Fibroblast of pulmonary artery (primary cell): ENCODE results near the gene GCSH.
A peak's percentile ranks its signal among the peaks of the same experiment; 100 is the strongest.

ENCODE experiments used
- DNase-seq: peaks from one replicate; pipeline ENCODE4 v3.0.0-alpha.2; 2010; ENCODE audit warnings: low read depth
- H3K4me3 ChIP-seq: replicated peaks from 2 replicates; pipeline ENCODE4 v1.5.1; 2011; ENCODE audit warnings: low read depth, mild to moderate bottlenecking, control low read depth, low read length, moderate library complexity
- TF ChIP-seq, protein P1 (sequence below): IDR thresholded peaks from 2 replicates; pipeline ENCODE4 v1.5.1; 2011; ENCODE audit warnings: mild to moderate bottlenecking, control low read depth, low read length, inconsistent platforms; ENCODE audit errors: missing control alignments

GCSH gene

DNA sequence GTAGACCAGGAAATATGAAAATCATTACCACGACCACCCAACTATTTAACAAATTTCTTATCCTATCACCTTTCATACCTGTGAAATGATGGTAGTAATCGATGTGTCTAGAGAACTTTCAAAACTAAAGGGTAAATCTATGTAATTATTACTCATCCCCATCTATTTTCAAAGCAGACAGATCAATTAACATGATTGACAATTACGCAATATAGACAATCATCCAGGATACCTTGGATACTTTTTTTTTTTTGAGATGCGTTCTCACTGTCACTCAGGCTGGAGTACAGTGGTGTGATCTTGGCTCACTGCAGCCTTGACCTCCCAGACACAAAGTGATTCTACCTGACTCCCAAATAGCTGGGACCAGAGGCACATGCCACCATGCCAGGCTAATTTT, 15.2 kb downstream of the GCSH start:
- TF ChIP-seq, protein P1, sequence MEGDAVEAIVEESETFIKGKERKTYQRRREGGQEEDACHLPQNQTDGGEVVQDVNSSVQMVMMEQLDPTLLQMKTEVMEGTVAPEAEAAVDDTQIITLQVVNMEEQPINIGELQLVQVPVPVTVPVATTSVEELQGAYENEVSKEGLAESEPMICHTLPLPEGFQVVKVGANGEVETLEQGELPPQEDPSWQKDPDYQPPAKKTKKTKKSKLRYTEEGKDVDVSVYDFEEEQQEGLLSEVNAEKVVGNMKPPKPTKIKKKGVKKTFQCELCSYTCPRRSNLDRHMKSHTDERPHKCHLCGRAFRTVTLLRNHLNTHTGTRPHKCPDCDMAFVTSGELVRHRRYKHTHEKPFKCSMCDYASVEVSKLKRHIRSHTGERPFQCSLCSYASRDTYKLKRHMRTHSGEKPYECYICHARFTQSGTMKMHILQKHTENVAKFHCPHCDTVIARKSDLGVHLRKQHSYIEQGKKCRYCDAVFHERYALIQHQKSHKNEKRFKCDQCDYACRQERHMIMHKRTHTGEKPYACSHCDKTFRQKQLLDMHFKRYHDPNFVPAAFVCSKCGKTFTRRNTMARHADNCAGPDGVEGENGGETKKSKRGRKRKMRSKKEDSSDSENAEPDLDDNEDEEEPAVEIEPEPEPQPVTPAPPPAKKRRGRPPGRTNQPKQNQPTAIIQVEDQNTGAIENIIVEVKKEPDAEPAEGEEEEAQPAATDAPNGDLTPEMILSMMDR, result no peak
- no peak overlapping the region for H3K4me3 ChIP-seq
- no peak for DNase-seq

DNA sequence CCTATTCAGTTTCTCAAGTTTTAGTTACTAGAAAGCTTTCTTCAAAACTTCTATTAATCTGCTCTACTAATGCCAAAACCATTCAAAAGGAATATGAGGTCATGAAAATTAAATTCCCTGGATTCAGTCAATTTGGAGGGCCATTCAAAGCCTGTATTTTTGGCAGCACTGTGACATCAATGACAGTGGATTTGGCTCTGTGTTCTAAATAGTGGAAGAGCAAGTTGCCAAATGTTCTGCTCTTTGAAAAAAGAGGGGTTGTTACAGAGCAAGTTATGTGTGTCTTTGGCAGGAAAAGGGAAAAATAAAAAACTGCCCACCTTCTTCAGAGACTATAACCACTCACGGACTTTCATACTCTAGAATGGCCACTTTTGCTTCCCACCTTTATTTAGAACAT, 16.0 kb downstream of the GCSH start:
- DNase-seq, result no peak
- TF ChIP-seq, protein P1, result no peak

DNA sequence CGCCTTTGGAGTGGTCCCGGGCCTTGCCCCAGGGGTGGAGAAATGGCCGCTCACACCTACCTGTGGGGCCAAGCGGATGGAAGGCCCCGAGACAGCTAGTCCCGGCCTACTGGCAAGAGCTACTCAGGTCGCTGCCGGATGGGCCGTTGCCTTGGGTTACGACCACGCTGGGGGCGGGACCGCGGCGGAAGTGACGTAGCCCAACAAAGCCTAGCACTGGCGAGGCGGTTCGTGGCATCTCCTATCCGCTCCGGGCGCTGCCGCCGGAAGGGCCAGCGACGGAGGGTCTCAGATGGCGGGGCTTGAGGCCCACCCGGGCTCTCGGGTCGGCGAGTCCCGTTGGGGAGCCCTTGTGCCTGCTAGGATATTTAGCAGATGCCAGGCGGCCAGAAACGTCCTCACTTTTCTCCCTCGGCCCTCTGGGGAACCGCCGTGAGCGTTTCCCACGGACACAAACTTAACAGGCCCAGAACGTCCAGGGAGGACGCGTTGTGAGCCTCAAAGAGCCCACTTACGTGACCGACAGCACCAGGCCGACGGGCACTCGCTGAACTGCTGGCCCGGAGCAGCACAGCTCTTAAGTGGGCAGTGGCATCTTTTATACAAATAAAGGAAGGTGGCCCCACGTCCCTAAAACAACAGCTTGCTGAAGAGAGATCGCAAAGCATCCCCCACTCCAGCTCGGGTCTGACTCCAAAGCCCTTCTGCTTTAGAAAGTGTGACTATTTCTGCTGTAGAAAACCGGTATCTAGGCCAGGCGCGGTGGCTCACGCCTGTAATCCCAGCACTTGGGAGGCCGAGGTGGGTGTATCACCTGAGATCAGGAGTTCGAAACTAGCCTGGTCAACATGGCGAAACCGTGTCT, 18.9 kb downstream of the GCSH start, which contains the start of gene C16orf46:
TSS of gene C16orf46 (minus strand) at position 163 of the 865 bp plus-strand sequence. CDS start 13,283 bp downstream, outside the sequence.
- peak; percentile 96 for DNase-seq
- TF ChIP-seq, protein P1, result no peak
- H3K4me3 ChIP-seq, result peak within 1 kb of the TSS; percentile 80

More for the DNA sequence above, 16.0 kb downstream of the GCSH start:
- no peak overlapping the region for H3K4me3 ChIP-seq

DNA sequence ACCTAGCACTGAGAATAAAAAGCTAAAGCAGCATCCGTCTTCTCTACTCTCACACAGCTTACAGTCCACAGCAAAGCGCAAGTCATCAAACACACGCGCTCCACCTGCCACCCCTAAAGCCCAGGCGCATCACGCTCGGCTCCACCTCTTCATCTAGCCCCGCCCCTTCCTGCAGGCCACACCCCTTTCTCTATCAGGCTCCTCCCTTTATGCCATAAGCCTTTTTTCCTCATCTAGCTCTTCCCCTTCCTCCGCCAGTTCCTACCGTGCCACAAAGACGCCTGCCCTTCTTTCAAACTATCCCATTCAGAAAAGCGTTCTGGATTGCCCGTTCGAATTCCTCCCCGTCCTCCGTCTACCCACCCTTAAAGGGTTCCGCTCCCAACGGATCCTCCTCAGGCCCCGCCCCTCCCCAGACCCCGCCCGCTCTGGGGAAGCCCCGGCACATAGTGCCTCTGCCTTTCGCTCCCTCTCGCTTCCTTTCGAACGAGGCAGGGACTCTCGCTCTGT, 19.6 kb downstream of the GCSH start:
- TF ChIP-seq, protein P1, result no peak
- DNase-seq, result peak; percentile 77
- H3K4me3 ChIP-seq, result peak overlapping the region; percentile 80

DNA sequence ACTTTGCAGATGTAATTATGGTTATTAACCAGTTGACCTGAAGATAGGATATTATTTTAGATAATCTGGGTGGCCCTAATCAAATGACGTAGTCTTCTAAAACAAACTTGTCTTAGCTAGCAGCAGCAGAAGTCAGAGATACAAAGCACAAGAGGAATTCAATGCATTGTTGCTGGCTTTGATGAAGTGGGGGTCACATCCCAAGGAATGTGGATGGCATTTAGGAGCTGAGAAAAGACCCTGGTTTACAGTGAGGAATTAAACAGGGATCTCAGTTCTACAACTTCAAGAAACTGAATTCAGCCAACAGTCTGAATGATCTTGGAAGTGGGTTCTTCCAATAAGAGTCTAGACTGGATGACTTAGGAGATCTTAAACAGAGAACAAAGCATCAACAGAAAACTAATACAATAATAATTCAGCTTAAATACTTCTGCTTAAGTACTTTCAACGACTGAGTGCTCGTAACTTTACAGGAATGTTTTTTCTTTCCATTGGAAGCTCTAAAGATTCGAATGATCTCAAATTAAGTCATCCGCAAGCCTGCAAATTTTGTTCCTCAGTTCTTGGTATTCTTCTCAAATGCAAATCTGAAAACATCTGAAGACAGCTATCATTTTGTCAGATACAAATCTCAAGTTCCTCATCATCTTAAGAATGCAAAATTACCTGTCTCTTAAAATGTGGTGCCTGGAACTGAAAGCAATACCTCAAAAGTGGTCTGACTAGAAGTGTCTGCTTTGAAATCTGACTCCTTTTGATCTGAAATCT, 22.4 kb downstream of the GCSH start:
- no peak for DNase-seq
- no peak overlapping the region for H3K4me3 ChIP-seq
- TF ChIP-seq, protein P1, result no peak

DNA sequence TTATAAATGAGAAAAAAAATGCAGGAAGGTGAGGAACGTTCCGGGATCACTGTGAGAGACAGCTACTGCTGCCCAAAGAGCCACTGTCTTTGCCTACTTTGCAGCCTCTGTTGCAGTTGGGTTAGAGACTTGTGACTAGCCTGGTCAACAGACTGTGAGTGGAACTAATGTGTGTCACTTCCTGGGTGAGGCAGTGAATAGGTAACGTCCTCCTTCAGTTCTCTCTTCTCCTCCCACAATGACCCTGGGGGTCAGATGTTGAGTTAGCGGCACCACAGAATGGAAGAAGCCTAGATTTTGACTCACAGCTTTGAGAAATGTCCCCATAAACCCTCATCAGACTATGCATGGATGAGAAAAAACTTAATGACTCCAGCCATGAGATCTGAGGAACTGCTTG, 24.4 kb downstream of the GCSH start:
- TF ChIP-seq, protein P1, result no peak
- peak; percentile 14 for DNase-seq
- no peak overlapping the region for H3K4me3 ChIP-seq
